GM23338 (cell line): ENCODE measurements around the gene CTNNA1. TPM values are rescaled to one million over a fixed set of nuclear protein-coding genes. Genes with fewer than 3 reads are reported as not detected.

ENCODE experiments used
- ATAC-seq: fragments of 200-7000 bp; cut with Tn5 transposase; 3 replicates; pipeline ENCODE4 v1.9.1; 2020
- DNase-seq: peaks from one replicate; pipeline ENCODE4 v3.0.0-alpha.2; 2015; ENCODE audit warnings: low spot score
- H2AFZ ChIP-seq: fragments of 200-600 bp; sonication (generic); 2 replicates; pipeline ENCODE4 v1.8.0; 2016; ENCODE audit warnings: antibody characterized with exemption, mild to moderate bottlenecking, moderate library complexity
- H3F3A ChIP-seq: fragments of 200-600 bp; sonication (generic); replicated peaks from 2 replicates; pipeline ENCODE4 v1.8.0; 2017; ENCODE audit warnings: antibody characterized with exemption, mixed run types, low read depth
- H3K27ac ChIP-seq: fragments of 200-600 bp; sonication (generic); 2 replicates; pipeline ENCODE4 v1.6.1; 2016; ENCODE audit warnings: low read depth
- H3K27me3 ChIP-seq: fragments of 200-600 bp; sonication (generic); 2 replicates; pipeline ENCODE4 v1.8.0; 2016; ENCODE audit warnings: mild to moderate bottlenecking, mixed run types, moderate library complexity; ENCODE audit not compliant: insufficient read depth
- H3K36me3 ChIP-seq: fragments of 200-600 bp; sonication (generic); 2 replicates; pipeline ENCODE4 v1.8.0; 2016; ENCODE audit warnings: mild to moderate bottlenecking; ENCODE audit not compliant: insufficient read depth
- H3K4me1 ChIP-seq: fragments of 200-600 bp; sonication (generic); 2 replicates; pipeline ENCODE4 v1.8.0; 2016; ENCODE audit warnings: mild to moderate bottlenecking, moderate library complexity; ENCODE audit not compliant: insufficient read depth
- H3K4me2 ChIP-seq: fragments of 200-600 bp; sonication (generic); 2 replicates; pipeline ENCODE4 v1.7.1; 2017; ENCODE audit warnings: mixed run types
- H3K4me3 ChIP-seq: fragments of 200-600 bp; sonication (generic); 2 replicates; pipeline ENCODE4 v1.6.1; 2016; ENCODE audit warnings: mixed run types
- H3K79me2 ChIP-seq: fragments of 200-600 bp; sonication (generic); replicated peaks from 2 replicates; pipeline ENCODE4 v1.8.0; 2017; ENCODE audit warnings: mild to moderate bottlenecking; ENCODE audit not compliant: insufficient read depth
- H3K9me2 ChIP-seq: fragments of 200-600 bp; sonication (generic); 2 replicates; pipeline ENCODE4 v1.8.0; 2017; ENCODE audit not compliant: insufficient read depth
- H4K20me1 ChIP-seq: fragments of 200-600 bp; sonication (generic); replicated peaks from 2 replicates; pipeline ENCODE4 v1.8.0; 2017; ENCODE audit warnings: mild to moderate bottlenecking; ENCODE audit not compliant: insufficient read depth
- H3K27ac Mint-ChIP-seq: 2 replicates; pipeline ENCODE4 v1.8.0; 2020; ENCODE audit warnings: inconsistent platforms, mild to moderate bottlenecking, moderate library complexity, mixed read lengths
- H3K27me3 Mint-ChIP-seq: 3 replicates; pipeline ENCODE4 v1.8.0; 2022; ENCODE audit warnings: low read depth, mild to moderate bottlenecking, moderate library complexity, mixed read lengths, inconsistent platforms; ENCODE audit not compliant: insufficient read depth, poor library complexity
- H3K36me3 Mint-ChIP-seq: 3 replicates; pipeline ENCODE4 v1.8.0; 2021; ENCODE audit warnings: low read depth, mild to moderate bottlenecking, inconsistent platforms, moderate library complexity, mixed read lengths
- H3K4me1 Mint-ChIP-seq: 3 replicates; pipeline ENCODE4 v1.8.0; 2020; ENCODE audit warnings: mild to moderate bottlenecking, inconsistent platforms, mixed read lengths
- H3K4me3 Mint-ChIP-seq: 3 replicates; pipeline ENCODE4 v1.8.0; 2021; ENCODE audit warnings: moderate library complexity, mild to moderate bottlenecking, inconsistent platforms, mixed read lengths
- H3K9me3 Mint-ChIP-seq: 3 replicates; pipeline ENCODE4 v1.8.0; 2020; ENCODE audit warnings: moderate library complexity, mild to moderate bottlenecking, inconsistent platforms, mixed read lengths
- CREB1 ChIP-seq: fragments of 250-450 bp; sonication (Bioruptor Pico); IDR thresholded peaks from 2 replicates; pipeline ENCODE4 v1.5.0; 2020; ENCODE audit warnings: low read depth, mild to moderate bottlenecking, moderate library complexity
- EZH2phosphoT487 ChIP-seq: fragments of 200-600 bp; sonication (generic); IDR thresholded peaks from one replicate; pipeline ENCODE4 v1.8.1; 2018; ENCODE audit warnings: antibody characterized with exemption; ENCODE audit not compliant: unreplicated experiment
- JUNB ChIP-seq: IDR thresholded peaks from one replicate; pipeline ENCODE4 v1.6.1; 2016; ENCODE audit warnings: antibody characterized with exemption; ENCODE audit not compliant: unreplicated experiment
- POLR2AphosphoS5 ChIP-seq: IDR thresholded peaks from 2 replicates; pipeline ENCODE4 v1.6.1; 2016; ENCODE audit warnings: antibody characterized with exemption, low read depth
- ZNF114 ChIP-seq: fragments of 250-450 bp; sonication (Bioruptor Pico); IDR thresholded peaks from 2 replicates; pipeline ENCODE4 v1.5.0; 2020; ENCODE audit warnings: mild to moderate bottlenecking, moderate library complexity
- ZNF331 ChIP-seq: fragments of 250-450 bp; sonication (Bioruptor Pico); IDR thresholded peaks from 2 replicates; pipeline ENCODE4 v1.5.0; 2020; ENCODE audit warnings: low read depth, mild to moderate bottlenecking, moderate library complexity
- ZNF462 ChIP-seq: fragments of 250-450 bp; sonication (Bioruptor Pico); IDR thresholded peaks from 2 replicates; pipeline ENCODE4 v1.5.0; 2020; ENCODE audit warnings: mild to moderate bottlenecking, moderate library complexity
- polyA plus RNA-seq: library from polyadenylated mRNA; unstranded; fragments of >200 nt; fragmentation: Nextera tagmentation; extraction: Ambion mirVana; gene quantifications from 2 replicates; pipeline ENCODE4 v1.2.1, GENCODE V29; 2016
- total RNA-seq: library from RNA; depleted of rRNA; stranded (reverse); fragments of >200 nt; shearing (Covaris generic); gene quantifications from 2 replicates; pipeline ENCODE4 v1.2.3, GENCODE V29; 2014

The CTNNA1 gene
- total and polyA plus RNA-seq, 2 experiments from 2014 or later = 111 to 348 TPM

- no peaks in the 10 kb centered on the region for H3K9me3 Mint-ChIP-seq
- Histone ChIP-seq H3K79me2 (peaks cover 79% of the 10 kb centered on the region), H3F3A (no peaks in the 10 kb centered on the region), H3K4me1 (no peaks in the 10 kb centered on the region), H3K36me3 (no peaks in the 10 kb centered on the region; the same call in 1 of the 2 replicates), H3K4me2 (no peak overlapping the region), H3K27me3 (no peaks in the 10 kb centered on the region), H4K20me1 (no peaks in the 10 kb centered on the region; the same call in 1 of the 2 replicates), H3K4me3 (no peak overlapping the region), H2AFZ (no peak overlapping the region), H3K27ac (no peak overlapping the region), H3K9me2 (no peaks in the 10 kb centered on the region)
- no peak for TF ChIP-seq POLR2AphosphoS5
- no peak for TF ChIP-seq ZNF462 (CRISPR knock-in tag)
- TF ChIP-seq ZNF331 (CRISPR knock-in tag) = no peak
- H3K4me3 Mint-ChIP-seq = no peak overlapping the region
- no peak for ATAC-seq
- no peak overlapping the region for H3K27ac Mint-ChIP-seq
- H3K27me3 Mint-ChIP-seq = peaks cover 2% of the 10 kb centered on the region
- peaks cover 35% of the 10 kb centered on the region for H3K4me1 Mint-ChIP-seq
- peaks cover 10% of the 10 kb centered on the region; the same call in 2 of the 3 replicates for H3K36me3 Mint-ChIP-seq
- DNase-seq = no peak
These were observed 67.5 kb downstream of the CTNNA1 start for GRCh38 chr5:138820695-138821094.

GRCh38 chr5:138824516-138824915 is 71.3 kb downstream of the CTNNA1 start:
- Mint-ChIP-seq H3K27ac (no peak overlapping the region), H3K4me1 (peaks cover 30% of the 10 kb centered on the region; the same call in 2 of the 3 replicates), H3K36me3 (peaks cover 26% of the 10 kb centered on the region), H3K4me3 (no peak overlapping the region), H3K9me3 (no peaks in the 10 kb centered on the region), H3K27me3 (peaks cover 2% of the 10 kb centered on the region)
- Histone ChIP-seq H3K4me2 (no peak overlapping the region), H3K27ac (0 out of 2 replicates have a peak overlapping the region, but pooled peaks have one; percentile 12), H3K4me3 (no peak overlapping the region), H3K79me2 (peaks cover 62% of the 10 kb centered on the region), H2AFZ (no peak overlapping the region), H4K20me1 (no peaks in the 10 kb centered on the region; the same call in 1 of the 2 replicates), H3K36me3 (peaks cover 12% of the 10 kb centered on the region; the same call in 1 of the 2 replicates), H3K9me2 (no peaks in the 10 kb centered on the region), H3F3A (no peaks in the 10 kb centered on the region), H3K27me3 (no peaks in the 10 kb centered on the region), H3K4me1 (no peaks in the 10 kb centered on the region)
- DNase-seq = no peak
- ATAC-seq = peak; percentile 47
- no peak for TF ChIP-seq CREB1 (CRISPR knock-in tag)
- TF ChIP-seq POLR2AphosphoS5 = no peak
- TF ChIP-seq JUNB = no peak
- TF ChIP-seq ZNF114 (CRISPR knock-in tag) = no peak
- TF ChIP-seq EZH2phosphoT487 = no peak
